GM18951 (cell line): ENCODE measurements around the gene WNT3A.

Experiments
- POLR2A ChIP-seq: IDR thresholded peaks from 4 replicates; pipeline ENCODE4 v1.6.1; 2011; ENCODE audit warnings: mild to moderate bottlenecking; ENCODE audit not compliant: insufficient read length, insufficient read depth; ENCODE audit errors: extremely low read depth
- in situ Hi-C: fragments of 300-500 bp; cut with MboI; formaldehyde crosslinking; loops from one replicate; pipeline ENCODE4 v1.12.0; 2022; ENCODE audit warnings: low sequenced_read_pairs, mixed read lengths, inconsistent platforms; ENCODE audit not compliant: unreplicated experiment

Gene WNT3A

GRCh38 chr1:228037401-228038386 is 30.9 kb downstream of the WNT3A start:
- in situ Hi-C loops: no loop called here
- no peak for TF ChIP-seq POLR2A

- in situ Hi-C loops: no loop called here
- no peak for TF ChIP-seq POLR2A
These were observed 31.7 kb downstream of the WNT3A start for GRCh38 chr1:228038387-228039005.

DNA sequence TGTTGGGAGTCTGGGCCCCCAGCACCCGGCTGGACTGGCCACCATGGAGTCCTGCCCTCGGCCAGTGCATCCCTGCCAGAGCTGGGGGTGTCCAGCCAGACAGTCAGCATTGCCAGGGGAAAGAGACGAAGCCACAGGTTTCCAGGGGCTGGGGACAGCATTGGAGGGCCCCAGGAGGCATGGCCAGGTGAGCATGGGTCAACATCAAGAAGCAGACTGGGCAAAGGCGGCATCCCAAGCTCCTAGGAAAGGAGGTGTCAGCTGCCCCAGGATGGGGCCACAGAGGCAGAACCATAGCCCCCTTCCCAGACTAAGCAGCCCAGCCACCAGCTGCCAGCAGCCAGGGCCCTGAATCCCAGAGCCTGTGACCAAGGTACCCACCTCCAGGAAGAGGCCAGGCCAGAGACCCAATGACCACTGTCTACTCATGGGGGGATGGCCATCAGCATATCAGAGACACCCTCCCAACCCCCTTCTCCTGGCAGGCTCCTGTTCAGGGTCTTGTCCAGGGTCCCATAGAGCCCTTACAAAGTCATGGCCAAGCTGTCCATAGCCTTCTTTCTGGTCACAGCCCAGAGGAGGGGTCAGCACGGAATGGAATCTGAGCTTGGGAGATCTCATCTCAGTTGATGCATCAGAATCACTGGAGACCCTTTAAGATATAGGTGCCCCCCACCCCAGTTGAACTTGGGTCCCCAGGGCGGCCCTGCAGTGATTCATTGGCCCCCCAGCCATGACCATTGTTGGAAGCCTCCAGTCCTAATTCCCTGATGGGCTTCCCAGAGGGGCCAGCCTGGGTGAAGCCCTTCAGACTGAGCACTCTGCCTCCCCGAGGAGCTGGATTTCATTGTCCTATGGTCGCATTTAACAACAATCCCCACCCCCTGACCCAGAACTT is 32.5 kb downstream of the WNT3A start:
- no peak for TF ChIP-seq POLR2A
- in situ Hi-C loops: no loop called here

DNA sequence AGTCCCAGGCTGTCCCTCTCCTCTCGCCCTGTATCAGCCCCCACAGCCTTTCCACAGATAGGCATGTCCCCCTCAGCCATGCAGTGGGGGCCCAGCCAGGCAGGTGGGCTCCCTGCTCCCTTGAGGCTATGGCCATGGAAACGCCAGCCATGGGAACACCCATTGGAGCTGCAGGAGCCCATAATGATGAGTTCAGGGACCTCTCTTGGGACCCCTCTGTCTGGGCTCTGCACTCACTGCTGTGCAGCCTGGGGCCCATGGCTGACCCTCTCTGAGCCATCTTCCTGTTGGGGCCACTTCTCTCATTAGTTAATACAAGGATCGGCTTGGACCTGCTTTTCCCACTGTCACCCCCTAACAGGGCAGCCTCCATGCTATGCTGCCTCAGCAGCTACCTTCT is 33.2 kb downstream of the WNT3A start:
- in situ Hi-C loops: no loop called here
- TF ChIP-seq POLR2A: no peak

DNA sequence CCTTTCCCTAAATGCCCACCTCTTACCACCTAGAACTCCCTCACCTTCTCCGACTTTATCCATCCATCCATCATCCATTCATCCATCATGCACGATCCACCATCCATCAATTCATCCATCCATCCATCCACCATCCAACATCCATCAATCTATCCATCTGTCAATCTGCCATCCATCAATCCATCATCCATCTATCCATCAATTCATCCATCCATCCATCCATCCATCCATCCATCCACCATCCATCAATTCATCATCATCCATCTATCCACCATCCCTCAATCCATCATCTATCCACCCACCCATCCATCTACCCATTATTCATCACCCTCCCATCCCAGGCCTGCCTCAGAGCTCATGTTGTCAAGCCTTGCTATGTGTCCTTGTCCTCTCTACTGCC is 34.5 kb downstream of the WNT3A start:
- in situ Hi-C loops: no loop called here

GRCh38 chr1:228042508-228042907 is 35.7 kb downstream of the WNT3A start:
- in situ Hi-C loops: no loop called here
- no peak for TF ChIP-seq POLR2A

More for the DNA sequence above, 34.5 kb downstream of the WNT3A start:
- TF ChIP-seq POLR2A: no peak

DNA sequence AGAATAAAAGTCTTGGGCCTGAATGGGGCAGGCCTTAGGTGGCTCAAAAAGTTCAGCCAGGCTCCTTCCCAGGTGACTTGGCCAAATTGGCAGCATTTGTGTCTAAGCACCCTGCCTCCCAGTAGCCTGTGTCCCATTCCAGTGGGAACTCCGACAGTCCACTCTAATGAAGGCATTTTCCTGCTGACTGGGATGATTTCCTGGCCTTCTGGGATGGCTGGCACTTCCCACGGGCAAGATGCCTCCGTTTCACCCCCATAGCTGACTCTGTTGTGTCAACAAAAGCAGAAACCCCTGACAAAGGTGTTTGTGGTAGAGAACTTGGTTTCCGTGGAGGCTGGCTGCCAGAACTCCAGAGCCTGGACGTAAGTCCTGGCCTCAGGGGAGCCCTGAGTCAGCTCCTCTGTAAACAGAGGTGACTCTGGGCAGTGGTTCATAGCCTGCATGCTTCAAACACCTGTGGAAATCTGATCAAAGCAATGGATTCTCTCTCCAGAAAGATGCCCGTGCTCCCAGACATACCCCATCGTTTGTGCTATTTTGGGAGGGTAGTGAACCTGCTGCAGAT is 36.6 kb downstream of the WNT3A start:
- in situ Hi-C loops: no loop called here

DNA sequence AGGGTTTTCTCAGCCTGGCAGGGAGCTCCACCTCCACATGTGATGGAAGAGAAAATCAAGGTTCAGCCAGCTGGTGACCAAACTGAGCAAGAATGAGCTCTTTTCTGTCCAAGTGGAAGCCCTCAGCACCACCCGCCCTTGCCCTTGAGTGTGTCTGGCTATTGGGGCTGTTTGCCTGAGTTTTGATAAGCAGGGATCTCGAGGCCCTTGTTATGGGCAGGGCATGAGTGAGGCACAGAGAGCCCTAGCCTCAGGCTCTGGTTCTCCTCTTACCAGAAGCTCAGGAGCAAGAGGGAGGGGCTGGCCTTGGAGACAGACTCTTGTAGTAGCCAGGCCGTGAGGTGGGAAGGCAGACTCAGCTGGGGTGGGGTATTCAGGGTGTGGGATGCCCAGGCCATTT is 38.2 kb downstream of the WNT3A start:
- no peak for TF ChIP-seq POLR2A
- in situ Hi-C loops: no loop called here

More for the DNA sequence above, 36.6 kb downstream of the WNT3A start:
- TF ChIP-seq POLR2A: no peak

- in situ Hi-C loops: no loop called here
These were observed 38.6 kb downstream of the WNT3A start for GRCh38 chr1:228045405-228045804.

GRCh38 chr1:228045871-228046270 is 39.1 kb downstream of the WNT3A start:
- TF ChIP-seq POLR2A: no peak
- in situ Hi-C loops: no loop called here

More at GRCh38 chr1:228045405-228045804, 38.6 kb downstream of the WNT3A start:
- no peak for TF ChIP-seq POLR2A

DNA sequence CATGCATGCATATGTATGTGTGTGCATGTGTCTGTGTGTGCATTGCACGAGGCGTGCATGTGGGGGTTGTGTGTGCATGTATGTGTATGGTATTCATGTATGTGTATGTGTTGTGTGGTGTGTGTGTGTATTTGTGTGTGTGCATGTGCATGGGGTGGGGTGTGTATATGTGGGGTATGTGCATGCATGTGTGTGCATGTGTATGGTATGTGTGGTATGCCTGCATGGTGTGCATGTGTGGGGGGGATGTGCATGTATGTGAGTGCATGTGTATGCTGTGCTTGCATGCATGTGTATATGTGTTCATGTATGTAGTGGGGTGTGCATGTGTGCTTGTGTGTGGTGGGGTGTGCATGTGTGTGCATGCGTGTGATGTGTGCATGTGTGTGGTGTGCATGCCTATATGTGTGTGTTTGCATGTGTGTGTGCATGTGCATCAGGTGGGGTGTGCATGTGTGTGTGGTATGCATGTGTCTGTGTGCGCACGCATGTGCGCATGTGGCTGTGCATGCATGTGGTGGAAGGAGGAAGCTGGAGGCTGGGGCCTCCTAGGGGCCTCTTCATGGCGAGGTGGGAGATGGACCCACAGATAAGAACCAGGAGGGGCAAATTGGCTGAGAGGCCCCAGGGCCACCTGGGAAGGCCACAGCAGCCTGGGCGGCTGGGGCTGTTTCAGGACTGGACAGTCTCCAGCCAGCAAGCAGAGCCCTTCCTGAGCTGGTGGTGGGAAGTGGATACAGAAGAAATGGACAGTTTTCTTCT is 39.8 kb downstream of the WNT3A start:
- TF ChIP-seq POLR2A: no peak

DNA sequence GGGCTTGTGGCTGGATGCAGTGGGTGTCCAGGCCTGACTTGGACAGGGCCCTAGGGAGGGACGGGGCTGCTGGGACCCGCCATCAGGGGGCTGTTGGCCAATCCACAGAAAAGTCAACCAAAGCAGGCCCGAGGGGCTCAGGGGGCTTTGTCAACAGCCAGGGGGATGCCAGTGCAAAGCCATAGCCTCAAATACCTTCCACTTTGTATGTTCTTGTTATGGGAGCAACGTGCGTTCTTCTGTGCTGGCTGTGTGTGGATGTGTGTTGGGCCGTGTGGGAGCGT is 40.3 kb downstream of the WNT3A start:
- in situ Hi-C loops: no loop called here
- TF ChIP-seq POLR2A: no peak

More for the DNA sequence above, 39.8 kb downstream of the WNT3A start:
- in situ Hi-C loops: no loop called here

DNA sequence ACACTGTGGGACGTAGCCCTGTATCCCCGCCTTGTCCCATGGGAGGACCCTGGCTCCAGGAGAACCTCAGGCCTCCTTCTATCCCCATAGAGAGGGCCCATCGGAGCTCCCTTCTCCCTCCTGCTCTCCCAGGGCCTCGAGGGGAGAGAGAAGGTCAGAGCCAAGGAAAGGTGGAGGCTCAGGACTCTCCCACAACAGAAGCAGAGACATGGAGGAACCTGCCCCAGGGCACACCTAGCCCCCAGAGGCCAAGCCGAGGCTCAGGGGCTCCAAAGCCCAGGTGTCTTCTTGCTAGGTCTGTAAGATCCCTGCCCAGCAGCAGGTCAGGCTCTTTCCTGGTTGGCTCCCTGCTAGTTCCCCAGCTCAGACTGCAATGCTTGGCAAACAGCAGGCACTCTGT is 41.3 kb downstream of the WNT3A start:
- no peak for TF ChIP-seq POLR2A
- in situ Hi-C loops: no loop called here
